HepG2 (cell line): ENCODE measurements around the gene MAMSTR. TPM values are rescaled to one million over a fixed set of nuclear protein-coding genes. Genes with fewer than 3 reads are reported as not detected.

Experiments used
- CCAR2 ChIP-seq: fragments of 200-400 bp; formaldehyde crosslinking; optimal IDR thresholded peaks from 2 replicates; pipeline ENCODE3; 2018; ENCODE audit warnings: low read depth, mild to moderate bottlenecking, low read length, moderate library complexity
- DNMT1 ChIP-seq: sonication (generic); formaldehyde crosslinking; IDR thresholded peaks from 2 replicates; pipeline ENCODE4 v1.5.1; 2020; ENCODE audit warnings: mild to moderate bottlenecking, missing genetic modification reagents
- E2F2 ChIP-seq: sonication (generic); formaldehyde crosslinking; IDR thresholded peaks from 2 replicates; pipeline ENCODE4 v1.4.0; 2020; ENCODE audit warnings: missing genetic modification reagents, borderline replicate concordance
- KDM5B ChIP-seq: sonication (generic); formaldehyde crosslinking; IDR thresholded peaks from 2 replicates; pipeline ENCODE4 v1.4.0; 2020; ENCODE audit warnings: missing genetic modification reagents, mild to moderate bottlenecking, borderline replicate concordance
- KLF16 ChIP-seq, 2 experiments: sonication (generic) in 1 of 2; formaldehyde crosslinking in 1 of 2; IDR thresholded peaks; 2 replicates each; pipeline versions ENCODE4 v1.6.1 to v1.8.0; 2016 to 2023; ENCODE audit warnings: missing genetic modification reagents in 2 of 2, missing compliant biosample characterization in 1 of 2
- RARG ChIP-seq: sonication (generic); formaldehyde crosslinking; IDR thresholded peaks from 2 replicates; pipeline ENCODE4 v1.4.0; 2020; ENCODE audit warnings: low read depth, mild to moderate bottlenecking, missing genetic modification reagents
- SAFB2 ChIP-seq: sonication (generic); formaldehyde crosslinking; IDR thresholded peaks from 2 replicates; pipeline ENCODE4 v1.5.1; 2020; ENCODE audit warnings: missing genetic modification reagents, low read depth, mild to moderate bottlenecking, borderline replicate concordance
- SMYD3 ChIP-seq: sonication (generic); formaldehyde crosslinking; IDR thresholded peaks from 2 replicates; pipeline ENCODE4 v1.8.1; 2023; ENCODE audit warnings: mild to moderate bottlenecking, missing genetic modification reagents
- TAF1 ChIP-seq: sonication (generic); formaldehyde crosslinking; IDR thresholded peaks from 2 replicates; pipeline ENCODE4 v1.4.0; 2020; ENCODE audit warnings: missing genetic modification reagents
- TGIF2 ChIP-seq: IDR thresholded peaks from 2 replicates; pipeline ENCODE4 v1.6.1; 2016; ENCODE audit warnings: control low read depth, missing compliant biosample characterization
- THAP9 ChIP-seq: sonication (generic); formaldehyde crosslinking; IDR thresholded peaks from 2 replicates; pipeline ENCODE4; 2020; ENCODE audit warnings: missing genetic modification reagents, mild to moderate bottlenecking, borderline replicate concordance
- ZBTB21 ChIP-seq: sonication (generic); formaldehyde crosslinking; IDR thresholded peaks from 2 replicates; pipeline ENCODE4 v1.4.0; 2020; ENCODE audit warnings: missing genetic modification reagents
- ZFP62 ChIP-seq: sonication (generic); formaldehyde crosslinking; IDR thresholded peaks from 2 replicates; pipeline ENCODE4 v1.4.0; 2020; ENCODE audit warnings: missing genetic modification reagents
- ZNF639 ChIP-seq: conservative IDR thresholded peaks from 2 replicates; pipeline ENCODE4 v1.6.1; 2018; ENCODE audit warnings: missing genetic modification reagents
- ZNF83 ChIP-seq: sonication (generic); formaldehyde crosslinking; IDR thresholded peaks from 2 replicates; pipeline ENCODE4 v1.4.0; 2020; ENCODE audit warnings: missing genetic modification reagents, mild to moderate bottlenecking, borderline replicate concordance
- polyA plus RNA-seq, 8 experiments: library from polyadenylated mRNA; depleted of rRNA in 3 of 8; stranded (reverse) in 7 of 8; unstranded in 1 of 8; fragments of >200 nt; fragmentation: Illumina TruSeq in 4 of 8; extraction: Trizol in 4 of 8; gene quantifications; 2 replicates each; pipeline versions ENCODE4 v1.2.1 to v1.2.3, GENCODE V29; 2011 to 2016; ENCODE audit warnings: low read depth in 4 of 8, missing spikeins in 1 of 8, mixed read lengths in 1 of 8; ENCODE audit not compliant: insufficient read depth in 1 of 8
- total RNA-seq, 5 experiments: library from RNA; depleted of rRNA; stranded (reverse); fragments of >200 nt; fragmentation: Illumina TruSeq; extraction: Trizol; gene quantifications; 2 replicates each; pipeline ENCODE4 v1.2.3, GENCODE V29; 2016; ENCODE audit warnings: low read depth in 1 of 5
- TF ChIP-seq, protein P1 (sequence below): sonication (generic); formaldehyde crosslinking; IDR thresholded peaks from 2 replicates; pipeline ENCODE4 v1.5.1; 2020; ENCODE audit warnings: missing genetic modification reagents, mild to moderate bottlenecking, borderline replicate concordance
- TF ChIP-seq, protein P2 (sequence below): sonication (generic); formaldehyde crosslinking; IDR thresholded peaks from 2 replicates; pipeline ENCODE4 v1.5.0; 2020; ENCODE audit warnings: missing genetic modification reagents
- TF ChIP-seq, protein P3 (sequence below): sonication (generic); formaldehyde crosslinking; conservative IDR thresholded peaks from 2 replicates; pipeline ENCODE4 v1.8.1; 2023; ENCODE audit warnings: missing genetic modification reagents

MAMSTR gene
- total and polyA plus RNA-seq, 2 of the 13 experiments (the other 11 are each of a cell fraction or from before 2014, with no cell fraction given), result 2.2 to 2.4 TPM

DNA sequence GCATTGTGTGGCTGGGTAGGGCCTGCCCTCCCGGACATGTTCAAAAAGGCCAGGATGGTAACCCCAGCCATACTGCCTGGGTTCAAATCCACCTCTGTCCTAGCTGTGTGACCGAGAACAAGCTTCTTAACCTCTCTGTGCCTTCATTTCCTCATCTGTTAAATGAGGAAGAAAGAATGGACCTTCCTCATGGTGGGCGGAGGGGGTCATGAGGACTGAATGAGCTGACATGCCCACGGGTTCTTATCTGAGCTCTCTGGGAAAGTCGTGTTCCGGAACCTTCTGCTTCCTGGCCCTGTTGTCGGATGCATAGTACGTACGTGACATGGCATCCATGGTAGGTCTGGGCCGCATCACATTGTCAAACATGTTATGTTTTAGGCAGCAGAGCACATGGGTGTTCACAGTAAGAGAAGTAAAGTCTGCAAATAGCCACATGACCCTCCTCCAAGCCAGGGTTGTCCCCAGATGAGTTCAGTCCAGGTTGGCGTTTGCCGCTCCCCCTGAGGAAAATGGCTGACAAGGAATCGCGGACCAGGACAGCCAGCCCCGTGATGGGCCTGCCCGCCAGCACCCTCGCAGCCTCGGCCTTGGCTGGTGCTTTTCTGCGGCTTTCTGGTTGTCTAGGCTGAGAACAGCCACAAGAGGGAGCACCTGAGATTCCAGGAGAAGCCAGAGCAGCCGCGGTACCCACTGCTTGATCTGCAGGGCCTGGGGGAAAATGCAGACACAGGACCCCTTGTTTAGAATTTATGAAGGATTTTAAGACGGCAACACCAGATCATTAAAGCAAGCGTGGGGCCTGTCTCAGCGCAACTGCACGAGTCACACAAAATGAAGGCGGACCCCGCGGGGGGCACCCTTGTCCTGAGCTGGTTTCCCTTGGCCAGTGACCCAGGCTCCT lies 44.4 kb downstream of the MAMSTR start (continued):
- no peak for TF ChIP-seq ZFP62 (CRISPR knock-in tag)
- TF ChIP-seq TAF1 (CRISPR knock-in tag), result no peak
- no peak for TF ChIP-seq DNMT1 (CRISPR knock-in tag)
- no peak for TF ChIP-seq SMYD3
- TF ChIP-seq, protein P1, sequence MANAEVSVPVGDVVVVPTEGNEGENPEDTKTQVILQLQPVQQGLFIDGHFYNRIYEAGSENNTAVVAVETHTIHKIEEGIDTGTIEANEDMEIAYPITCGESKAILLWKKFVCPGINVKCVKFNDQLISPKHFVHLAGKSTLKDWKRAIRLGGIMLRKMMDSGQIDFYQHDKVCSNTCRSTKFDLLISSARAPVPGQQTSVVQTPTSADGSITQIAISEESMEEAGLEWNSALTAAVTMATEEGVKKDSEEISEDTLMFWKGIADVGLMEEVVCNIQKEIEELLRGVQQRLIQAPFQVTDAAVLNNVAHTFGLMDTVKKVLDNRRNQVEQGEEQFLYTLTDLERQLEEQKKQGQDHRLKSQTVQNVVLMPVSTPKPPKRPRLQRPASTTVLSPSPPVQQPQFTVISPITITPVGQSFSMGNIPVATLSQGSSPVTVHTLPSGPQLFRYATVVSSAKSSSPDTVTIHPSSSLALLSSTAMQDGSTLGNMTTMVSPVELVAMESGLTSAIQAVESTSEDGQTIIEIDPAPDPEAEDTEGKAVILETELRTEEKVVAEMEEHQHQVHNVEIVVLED (CRISPR knock-in tag), result no peak
- no peak for TF ChIP-seq SAFB2 (CRISPR knock-in tag)
- no peak for TF ChIP-seq CCAR2
- TF ChIP-seq, protein P2, sequence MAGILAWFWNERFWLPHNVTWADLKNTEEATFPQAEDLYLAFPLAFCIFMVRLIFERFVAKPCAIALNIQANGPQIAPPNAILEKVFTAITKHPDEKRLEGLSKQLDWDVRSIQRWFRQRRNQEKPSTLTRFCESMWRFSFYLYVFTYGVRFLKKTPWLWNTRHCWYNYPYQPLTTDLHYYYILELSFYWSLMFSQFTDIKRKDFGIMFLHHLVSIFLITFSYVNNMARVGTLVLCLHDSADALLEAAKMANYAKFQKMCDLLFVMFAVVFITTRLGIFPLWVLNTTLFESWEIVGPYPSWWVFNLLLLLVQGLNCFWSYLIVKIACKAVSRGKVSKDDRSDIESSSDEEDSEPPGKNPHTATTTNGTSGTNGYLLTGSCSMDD (CRISPR knock-in tag), result no peak
- no peak for TF ChIP-seq ZNF639
- TF ChIP-seq THAP9, result peak; percentile 44; the same call in 1 of the 2 replicates
- TF ChIP-seq ZBTB21 (CRISPR knock-in tag), result no peak
- TF ChIP-seq RARG (CRISPR knock-in tag), result no peak
- TF ChIP-seq KDM5B (CRISPR knock-in tag), result peak; percentile 76
- TF ChIP-seq KLF16 (CRISPR knock-in tag; IDR thresholded peaks at IDR 0.05), result peak in 1 of 2 experiments; percentile 51; a peak in 1 of 4 replicates
- TF ChIP-seq, protein P3, sequence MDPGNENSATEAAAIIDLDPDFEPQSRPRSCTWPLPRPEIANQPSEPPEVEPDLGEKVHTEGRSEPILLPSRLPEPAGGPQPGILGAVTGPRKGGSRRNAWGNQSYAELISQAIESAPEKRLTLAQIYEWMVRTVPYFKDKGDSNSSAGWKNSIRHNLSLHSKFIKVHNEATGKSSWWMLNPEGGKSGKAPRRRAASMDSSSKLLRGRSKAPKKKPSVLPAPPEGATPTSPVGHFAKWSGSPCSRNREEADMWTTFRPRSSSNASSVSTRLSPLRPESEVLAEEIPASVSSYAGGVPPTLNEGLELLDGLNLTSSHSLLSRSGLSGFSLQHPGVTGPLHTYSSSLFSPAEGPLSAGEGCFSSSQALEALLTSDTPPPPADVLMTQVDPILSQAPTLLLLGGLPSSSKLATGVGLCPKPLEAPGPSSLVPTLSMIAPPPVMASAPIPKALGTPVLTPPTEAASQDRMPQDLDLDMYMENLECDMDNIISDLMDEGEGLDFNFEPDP, result no peak
- TF ChIP-seq ZNF83 (CRISPR knock-in tag), result no peak
- no peak for TF ChIP-seq TGIF2
- no peak for TF ChIP-seq E2F2 (CRISPR knock-in tag)
